Neural progenitor cell (in vitro differentiated cells): ENCODE data around the gene CELF4.

Experiments
- CTCF ChIP-seq: fragments of 200-600 bp; sonication (generic); IDR thresholded peaks from 2 replicates; pipeline ENCODE4 v1.5.1; 2017; ENCODE audit warnings: antibody characterized with exemption, mild to moderate bottlenecking
- EZH2 ChIP-seq: fragments of 200-600 bp; sonication (generic); IDR thresholded peaks from 2 replicates; pipeline ENCODE4 v1.6.1; 2017; ENCODE audit warnings: antibody characterized with exemption, mild to moderate bottlenecking, moderate library complexity
- EZH2phosphoT487 ChIP-seq: fragments of 200-600 bp; sonication (generic); IDR thresholded peaks from 2 replicates; pipeline ENCODE4 v1.6.1; 2017; ENCODE audit warnings: antibody characterized with exemption

GRCh38 chr18:37471637-37472036, 94.0 kb downstream of the CELF4 start:
- TF ChIP-seq CTCF = no peak
- TF ChIP-seq EZH2phosphoT487 = no peak
- no peak for TF ChIP-seq EZH2
